ENCODE data around the gene SMOC2. TPM values are rescaled to one million over a fixed set of nuclear protein-coding genes. Genes with fewer than 3 reads are reported as not detected.

Gene SMOC2
- total RNA-seq, 1 donor from 2014 or later, result not detected

DNA sequence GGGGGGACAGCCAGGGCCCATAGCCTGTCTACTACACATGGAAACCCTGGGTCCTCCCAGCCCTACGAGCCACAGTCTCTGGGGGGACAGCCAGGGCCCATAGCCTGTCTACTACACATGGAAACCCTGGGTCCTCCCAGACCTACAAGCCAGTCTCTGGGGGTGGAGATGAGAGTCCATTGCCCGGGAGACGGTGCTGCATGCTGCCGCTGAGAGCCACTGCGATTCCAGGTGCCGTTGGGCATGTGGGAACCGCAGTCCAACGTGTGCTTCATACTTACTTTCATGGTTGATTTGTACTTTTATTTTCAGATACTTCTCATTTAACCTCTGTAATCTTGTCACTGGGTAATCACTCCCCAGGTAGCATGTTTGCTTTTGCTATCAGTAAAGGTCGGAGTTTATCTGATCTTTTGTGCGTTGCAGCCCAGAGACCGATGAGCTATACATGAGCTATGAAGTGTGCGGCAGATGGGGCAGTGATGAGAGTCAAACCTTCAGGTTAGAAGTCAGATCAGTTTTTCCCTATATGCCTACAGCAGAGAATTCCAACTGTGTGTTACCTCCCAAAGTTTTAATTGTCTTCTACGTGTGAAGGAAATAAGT is 58.2 kb downstream of the SMOC2 start:
- no peak for DNase-seq (ENCODE audit: low spot score)
- no peak overlapping the region for H3K4me3 Mint-ChIP-seq (ENCODE audit: unreplicated experiment)
- H3K4me1 Mint-ChIP-seq (ENCODE audit: unreplicated experiment), result no peaks in the 10 kb centered on the region
- peaks cover 2% of the 10 kb centered on the region for H3K36me3 Mint-ChIP-seq (ENCODE audit: low read depth, unreplicated experiment)
- H3K9me3 Mint-ChIP-seq (ENCODE audit: unreplicated experiment), result no peaks in the 10 kb centered on the region
- TF ChIP-seq, protein P1, sequence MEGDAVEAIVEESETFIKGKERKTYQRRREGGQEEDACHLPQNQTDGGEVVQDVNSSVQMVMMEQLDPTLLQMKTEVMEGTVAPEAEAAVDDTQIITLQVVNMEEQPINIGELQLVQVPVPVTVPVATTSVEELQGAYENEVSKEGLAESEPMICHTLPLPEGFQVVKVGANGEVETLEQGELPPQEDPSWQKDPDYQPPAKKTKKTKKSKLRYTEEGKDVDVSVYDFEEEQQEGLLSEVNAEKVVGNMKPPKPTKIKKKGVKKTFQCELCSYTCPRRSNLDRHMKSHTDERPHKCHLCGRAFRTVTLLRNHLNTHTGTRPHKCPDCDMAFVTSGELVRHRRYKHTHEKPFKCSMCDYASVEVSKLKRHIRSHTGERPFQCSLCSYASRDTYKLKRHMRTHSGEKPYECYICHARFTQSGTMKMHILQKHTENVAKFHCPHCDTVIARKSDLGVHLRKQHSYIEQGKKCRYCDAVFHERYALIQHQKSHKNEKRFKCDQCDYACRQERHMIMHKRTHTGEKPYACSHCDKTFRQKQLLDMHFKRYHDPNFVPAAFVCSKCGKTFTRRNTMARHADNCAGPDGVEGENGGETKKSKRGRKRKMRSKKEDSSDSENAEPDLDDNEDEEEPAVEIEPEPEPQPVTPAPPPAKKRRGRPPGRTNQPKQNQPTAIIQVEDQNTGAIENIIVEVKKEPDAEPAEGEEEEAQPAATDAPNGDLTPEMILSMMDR (IDR thresholded peaks at IDR 0.05; ENCODE audit: unreplicated experiment), result no peak
- no peak overlapping the region for H3K27ac Mint-ChIP-seq (ENCODE audit: unreplicated experiment)
- H3K27me3 Mint-ChIP-seq (ENCODE audit: unreplicated experiment), result peaks cover 6% of the 10 kb centered on the region

GRCh38 chr6:168500519-168500918 is 59.5 kb downstream of the SMOC2 start:
- TF ChIP-seq, protein P1 (IDR thresholded peaks at IDR 0.05; ENCODE audit: unreplicated experiment), result no peak
- Mint-ChIP-seq H3K4me3 (ENCODE audit: unreplicated experiment) (no peak overlapping the region), H3K4me1 (ENCODE audit: unreplicated experiment) (no peaks in the 10 kb centered on the region), H3K9me3 (ENCODE audit: unreplicated experiment) (no peaks in the 10 kb centered on the region), H3K27me3 (ENCODE audit: unreplicated experiment) (peaks cover 6% of the 10 kb centered on the region), H3K27ac (ENCODE audit: unreplicated experiment) (no peak overlapping the region), H3K36me3 (ENCODE audit: low read depth, unreplicated experiment) (peaks cover 3% of the 10 kb centered on the region)
- no peak for DNase-seq (ENCODE audit: low spot score)

DNA sequence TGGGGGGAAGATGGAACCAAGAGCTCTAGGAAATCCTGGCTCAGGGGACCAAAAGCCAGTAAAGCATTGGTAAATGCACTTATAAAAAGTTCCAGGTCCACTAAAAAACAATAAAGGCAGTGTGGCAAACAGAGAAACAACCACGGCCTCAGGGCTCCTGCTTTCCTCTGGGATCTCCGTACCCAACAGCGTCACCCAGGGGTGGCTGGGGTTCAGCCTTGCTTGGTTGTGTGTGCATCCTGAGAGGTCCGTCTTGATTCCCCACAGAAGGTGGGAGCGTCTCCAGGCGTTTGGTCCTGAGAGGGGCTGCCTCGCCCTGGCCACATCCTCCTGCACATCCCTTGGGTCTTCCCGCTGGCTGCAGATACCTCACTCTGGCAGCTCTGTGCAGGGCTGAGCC is 60.6 kb downstream of the SMOC2 start:
- DNase-seq (ENCODE audit: low spot score), result no peak
- Mint-ChIP-seq H3K36me3 (ENCODE audit: low read depth, unreplicated experiment) (peaks cover 3% of the 10 kb centered on the region), H3K4me3 (ENCODE audit: unreplicated experiment) (no peak overlapping the region), H3K27me3 (ENCODE audit: unreplicated experiment) (no peaks in the 10 kb centered on the region), H3K27ac (ENCODE audit: unreplicated experiment) (no peak overlapping the region), H3K4me1 (ENCODE audit: unreplicated experiment) (no peaks in the 10 kb centered on the region), H3K9me3 (ENCODE audit: unreplicated experiment) (no peaks in the 10 kb centered on the region)
- TF ChIP-seq, protein P1 (IDR thresholded peaks at IDR 0.05; ENCODE audit: unreplicated experiment), result no peak

DNA sequence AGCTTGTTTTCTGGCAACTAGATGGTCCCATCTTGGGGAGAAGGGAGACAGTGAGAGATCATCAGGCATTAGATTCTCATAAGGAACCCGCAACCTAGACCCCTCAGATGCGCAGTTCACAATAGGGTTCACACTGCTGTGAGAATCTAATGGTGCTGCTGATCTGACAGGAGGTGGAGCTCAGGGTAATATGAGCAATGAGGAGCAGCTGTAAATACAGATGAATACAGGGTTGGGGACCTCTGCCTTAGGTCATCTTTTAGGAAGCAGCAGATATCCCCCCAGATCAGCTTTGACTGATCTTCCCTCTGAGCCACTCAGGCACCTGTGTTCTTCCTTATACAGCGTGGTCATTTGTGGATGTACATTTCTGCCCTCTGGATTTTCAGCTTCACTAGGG is 63.4 kb downstream of the SMOC2 start:
- TF ChIP-seq, protein P1 (IDR thresholded peaks at IDR 0.05; ENCODE audit: unreplicated experiment), result no peak
- Mint-ChIP-seq H3K27me3 (ENCODE audit: unreplicated experiment) (peaks cover 2% of the 10 kb centered on the region), H3K27ac (ENCODE audit: unreplicated experiment) (no peak overlapping the region), H3K4me3 (ENCODE audit: unreplicated experiment) (no peak overlapping the region), H3K4me1 (ENCODE audit: unreplicated experiment) (no peaks in the 10 kb centered on the region), H3K9me3 (ENCODE audit: unreplicated experiment) (no peaks in the 10 kb centered on the region), H3K36me3 (ENCODE audit: low read depth, unreplicated experiment) (peaks cover 3% of the 10 kb centered on the region)
- no peak for DNase-seq (ENCODE audit: low spot score)

DNA sequence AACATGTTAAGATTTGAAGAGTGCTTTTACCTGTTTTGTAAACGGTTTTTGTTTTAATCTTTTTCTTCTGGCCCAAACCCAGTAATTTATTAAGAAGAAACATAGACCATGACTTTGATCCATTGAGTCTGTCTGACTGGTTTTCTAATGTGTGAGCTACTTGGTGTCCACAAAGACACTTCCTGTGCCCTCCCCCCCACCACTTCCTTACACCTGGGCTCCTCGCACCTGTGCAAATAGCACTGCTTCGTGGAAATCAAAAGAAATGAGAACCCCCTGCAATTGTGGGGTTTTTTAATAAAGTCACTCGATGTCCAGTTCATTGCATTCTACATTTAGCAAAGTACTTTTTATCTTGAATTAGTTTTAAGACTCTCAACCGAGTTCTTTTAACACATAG is 65.5 kb downstream of the SMOC2 start:
- H3K9me3 Mint-ChIP-seq (ENCODE audit: unreplicated experiment), result no peaks in the 10 kb centered on the region
- TF ChIP-seq, protein P1 (IDR thresholded peaks at IDR 0.05; ENCODE audit: unreplicated experiment), result no peak
- no peak for DNase-seq (ENCODE audit: low spot score)
- H3K27ac Mint-ChIP-seq (ENCODE audit: unreplicated experiment), result no peak overlapping the region
- no peaks in the 10 kb centered on the region for H3K4me1 Mint-ChIP-seq (ENCODE audit: unreplicated experiment)
- H3K27me3 Mint-ChIP-seq (ENCODE audit: unreplicated experiment), result peaks cover 2% of the 10 kb centered on the region
- no peak overlapping the region for H3K4me3 Mint-ChIP-seq (ENCODE audit: unreplicated experiment)
- peaks cover 3% of the 10 kb centered on the region for H3K36me3 Mint-ChIP-seq (ENCODE audit: low read depth, unreplicated experiment)
